Muscle of arm (tissue), 12 donors: ENCODE measurements around the gene KLK2. TPM values are rescaled to one million over a fixed set of nuclear protein-coding genes. Genes with fewer than 3 reads are reported as not detected.
"Not testable (repeated sequence)": the region's sequence is repeated elsewhere in the genome, so short reads cannot be mapped to it uniquely, and the experiment has no call there.

ENCODE experiments used
- DNase-seq: peaks from one replicate; pipeline ENCODE4 v3.0.0-alpha.2; 2013
- polyA plus RNA-seq, 12 donors: library from polyadenylated mRNA; unstranded; fragments of 120-200 nt; gene quantifications; one replicate each; pipeline ENCODE4 v1.2.1, GENCODE V29; 2013; ENCODE audit not compliant: insufficient read length in 12 of 12

The KLK2 gene
- polyA plus RNA-seq, 12 donors = 0.20 TPM; not detected in 11

DNA sequence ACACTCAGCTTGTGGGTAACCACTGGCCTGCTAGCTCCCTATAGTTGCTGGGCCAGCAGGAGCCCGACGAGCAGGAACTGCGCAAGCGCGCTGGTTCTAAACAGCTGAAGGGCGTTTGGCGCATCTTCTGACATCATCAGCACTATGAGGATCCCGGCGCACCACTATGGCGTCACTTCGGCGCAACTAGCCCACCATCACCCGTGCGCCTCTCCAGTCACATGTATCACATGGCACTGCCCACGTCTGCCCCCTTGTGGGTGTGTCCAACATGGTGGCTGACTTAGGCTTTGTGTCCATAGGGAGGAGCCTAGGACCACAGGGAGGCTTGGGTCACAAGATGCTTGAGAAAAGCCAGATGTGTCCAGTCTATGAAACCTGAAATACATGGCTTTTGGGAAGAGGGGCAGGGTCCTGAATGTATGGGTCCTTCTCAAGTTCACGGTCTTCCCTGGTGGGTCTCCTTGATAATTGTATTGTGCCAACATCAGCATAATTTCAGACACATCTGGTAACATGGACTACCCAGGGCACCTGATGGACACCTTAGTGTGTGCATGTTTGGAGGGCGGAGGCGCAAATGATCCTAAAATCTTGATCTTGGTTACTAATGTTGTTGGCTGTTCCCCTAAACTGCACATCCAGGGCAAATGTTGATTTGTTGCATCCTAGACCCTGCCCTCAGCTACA lies 20.0 kb downstream of the KLK2 start:
- DNase-seq = no peak

DNA sequence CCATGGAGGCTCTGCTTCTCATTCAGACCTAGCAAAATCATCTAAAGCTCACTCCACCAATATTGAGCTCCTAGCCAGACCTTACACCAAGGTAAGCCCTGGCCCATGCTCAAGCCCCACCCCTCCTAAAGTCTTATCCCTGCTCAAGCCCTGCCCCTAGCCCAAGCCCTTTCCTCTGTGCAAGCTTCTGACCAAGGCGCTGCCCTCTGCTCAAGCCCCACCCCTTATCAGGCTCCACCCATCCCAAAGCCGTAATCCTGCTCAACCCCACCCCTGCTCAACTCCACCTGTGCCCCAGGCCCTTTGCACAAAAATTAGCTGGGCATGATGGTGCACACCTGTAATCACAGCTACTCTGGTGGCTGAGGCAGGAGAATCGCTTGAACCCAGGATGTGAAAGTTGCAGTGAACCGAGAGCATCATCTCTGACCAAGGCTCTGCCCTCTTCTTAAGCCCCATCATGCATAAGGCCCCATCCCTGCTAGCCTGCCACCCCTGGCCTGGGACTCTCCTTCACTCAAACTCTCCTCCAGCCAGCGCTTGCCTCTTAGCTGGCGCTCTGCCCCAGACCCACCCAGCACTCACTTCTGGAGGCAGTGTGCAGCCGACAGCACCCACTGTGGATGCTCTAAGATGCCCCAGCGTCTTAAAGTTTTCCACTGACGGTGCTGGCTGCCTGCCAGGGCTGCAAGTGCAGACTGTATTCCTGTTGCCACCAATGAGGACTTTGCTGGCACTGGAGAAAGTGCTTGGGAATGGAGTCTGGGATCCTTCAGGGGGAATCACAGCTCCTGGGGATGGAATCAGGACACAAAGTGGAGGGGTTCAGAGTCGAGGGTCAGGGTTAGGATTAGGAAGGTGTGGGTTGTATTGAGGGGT lies 21.5 kb downstream of the KLK2 start:
- no peak for DNase-seq

DNA sequence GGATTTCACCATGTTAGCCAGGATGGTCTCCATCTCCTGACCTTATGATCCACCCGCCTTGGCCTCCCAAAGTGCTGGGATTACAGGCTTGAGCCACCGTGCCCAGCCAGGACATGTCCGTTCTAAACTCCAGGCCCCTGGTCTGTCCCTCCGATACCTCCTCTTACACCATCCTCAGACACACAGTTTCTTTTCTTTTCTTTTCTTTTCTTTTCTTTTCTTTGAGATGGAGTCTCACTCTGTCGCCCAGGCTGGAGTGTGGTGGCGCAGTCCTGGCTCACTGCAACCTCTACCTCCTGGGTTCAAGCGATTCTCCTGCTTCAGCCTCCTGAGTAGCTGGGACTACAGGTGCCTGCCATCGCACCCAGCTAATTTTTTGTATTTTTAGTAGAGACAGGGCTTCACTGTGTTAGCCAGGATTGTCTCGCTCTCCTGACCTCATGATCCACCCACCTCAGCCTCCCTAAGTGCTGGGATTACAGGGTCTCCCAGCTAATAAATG lies 22.9 kb downstream of the KLK2 start:
- DNase-seq = not testable (repeated sequence)

- no peak for DNase-seq
Observed at GRCh38 chr19:50896591-50897190, 23.5 kb downstream of the KLK2 start.

DNA sequence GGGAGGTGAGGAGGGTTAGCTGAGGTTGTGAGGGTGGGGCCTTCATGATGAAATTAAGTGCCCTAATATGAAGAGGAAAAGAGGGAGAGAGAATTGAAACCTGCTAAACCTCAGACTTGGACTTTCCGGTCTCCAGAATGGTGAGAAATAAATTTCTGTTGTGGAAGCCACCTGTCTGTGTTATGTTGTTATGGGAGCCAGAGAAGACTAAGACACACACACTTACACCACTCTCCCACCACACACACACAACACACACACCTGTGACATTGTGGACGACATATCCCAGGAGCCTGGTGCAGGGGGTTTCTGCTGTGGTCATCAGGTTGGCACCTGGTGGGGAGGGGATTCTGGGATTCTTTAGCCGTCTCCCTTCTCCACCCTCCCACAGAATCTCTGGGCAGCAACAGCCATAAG lies 24.0 kb downstream of the KLK2 start:
- DNase-seq = no peak

DNA sequence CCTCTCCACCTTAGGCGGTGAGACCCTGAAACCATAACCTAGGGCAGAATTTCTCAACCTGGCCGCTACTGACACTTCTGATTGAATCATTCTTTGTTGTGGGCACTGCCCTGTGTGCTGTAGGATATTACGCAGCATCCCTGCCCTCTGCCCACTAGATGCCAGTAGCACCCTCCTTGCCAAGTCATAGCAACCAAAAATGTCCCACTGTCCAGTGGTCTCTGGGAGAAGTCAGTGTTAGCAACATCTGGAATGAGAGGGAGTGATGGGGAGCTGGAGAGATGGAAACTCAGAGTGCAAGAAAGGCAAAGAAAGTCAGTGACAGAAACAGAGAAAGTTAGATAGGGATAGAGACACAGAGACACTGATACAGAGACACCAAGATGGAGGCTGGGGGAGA lies 24.4 kb downstream of the KLK2 start:
- no peak for DNase-seq

- DNase-seq = no peak
Observed at GRCh38 chr19:50898018-50898417, 24.8 kb downstream of the KLK2 start.

GRCh38 chr19:50899569-50899968 lies 26.3 kb downstream of the KLK2 start:
- no peak for DNase-seq

DNA sequence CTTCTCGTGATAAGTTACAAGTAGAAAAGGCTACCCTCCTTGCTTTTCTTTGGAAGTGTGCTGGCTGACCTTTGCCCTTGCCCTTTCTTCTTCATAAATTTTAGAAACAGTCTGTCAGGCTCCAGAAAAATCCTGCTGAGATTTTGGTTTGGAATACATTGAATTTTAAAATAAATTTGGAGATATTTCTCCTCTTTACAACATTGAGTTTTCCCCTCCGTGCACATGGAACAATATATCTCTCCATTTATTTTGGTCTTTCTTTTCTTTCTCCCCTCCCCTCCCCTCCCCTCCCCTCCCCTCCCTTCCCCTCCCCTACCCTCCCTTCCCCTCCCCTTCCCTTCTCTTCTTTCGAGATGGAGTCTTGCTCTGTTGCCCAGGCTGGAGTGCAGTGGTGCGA lies 29.4 kb downstream of the KLK2 start:
- DNase-seq = no peak

DNA sequence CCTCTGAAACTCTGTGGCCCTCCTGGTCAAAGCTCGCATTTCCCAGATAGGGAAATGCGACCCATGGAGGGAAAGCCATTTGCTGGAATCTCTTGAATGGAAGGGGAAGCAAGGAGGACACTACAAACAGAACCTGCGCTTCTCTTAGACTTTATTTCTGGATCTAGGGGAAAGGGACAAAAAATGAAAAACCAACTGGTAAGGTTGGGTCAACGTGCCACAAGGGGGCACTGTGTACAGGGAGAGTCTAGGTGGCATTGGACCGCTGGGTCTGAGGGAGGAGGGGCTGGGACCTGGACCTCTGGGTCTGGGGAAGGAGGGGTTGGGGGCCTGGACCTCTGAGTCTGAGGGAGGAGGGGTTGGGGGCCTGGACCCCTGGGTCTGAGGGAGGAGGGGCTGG lies 33.0 kb downstream of the KLK2 start:
- DNase-seq = no peak

- no peak for DNase-seq
Observed at GRCh38 chr19:50908336-50908735, 35.1 kb downstream of the KLK2 start.

DNA sequence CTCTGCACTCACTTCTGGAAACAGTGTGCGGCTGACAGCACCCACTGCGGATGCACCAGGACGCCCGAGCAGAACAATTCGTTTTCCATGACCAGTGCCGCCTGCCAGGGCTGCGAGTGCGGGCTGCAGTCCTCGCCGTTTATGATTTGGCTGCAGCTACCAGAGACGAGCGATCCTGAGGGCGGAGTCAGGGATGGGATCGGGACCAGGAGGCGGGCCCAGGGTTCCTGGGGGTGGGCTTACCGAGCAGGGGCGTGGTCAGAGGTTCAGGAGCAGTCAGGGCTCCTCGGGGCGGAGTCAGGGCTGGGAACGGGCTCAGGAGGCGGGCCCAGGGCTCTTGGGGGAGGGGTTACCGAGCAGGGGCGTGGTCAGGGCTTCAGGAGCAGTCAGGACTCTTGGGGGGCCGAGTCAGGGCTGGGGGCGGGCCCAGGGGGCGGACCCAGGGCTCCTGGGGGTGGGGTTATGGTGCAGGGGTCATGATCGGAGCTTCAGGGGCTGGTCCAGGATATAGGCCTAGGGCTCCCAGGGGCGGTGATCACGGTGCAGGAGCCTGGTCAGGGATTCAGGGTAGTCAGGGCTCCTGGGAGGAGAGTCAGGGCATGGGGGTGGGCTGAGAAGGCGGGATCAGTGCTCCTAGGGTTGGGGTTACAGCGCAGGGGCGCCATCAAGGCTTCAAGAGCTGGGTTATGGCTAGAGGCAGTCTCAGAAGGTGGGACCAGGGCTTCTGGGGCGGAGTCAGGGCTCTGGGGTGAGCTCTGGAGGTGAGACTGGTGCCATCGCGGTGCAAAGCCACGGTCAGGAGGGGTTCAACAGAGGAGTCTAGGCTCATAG lies 36.2 kb downstream of the KLK2 start:
- DNase-seq = peak; percentile 6

DNA sequence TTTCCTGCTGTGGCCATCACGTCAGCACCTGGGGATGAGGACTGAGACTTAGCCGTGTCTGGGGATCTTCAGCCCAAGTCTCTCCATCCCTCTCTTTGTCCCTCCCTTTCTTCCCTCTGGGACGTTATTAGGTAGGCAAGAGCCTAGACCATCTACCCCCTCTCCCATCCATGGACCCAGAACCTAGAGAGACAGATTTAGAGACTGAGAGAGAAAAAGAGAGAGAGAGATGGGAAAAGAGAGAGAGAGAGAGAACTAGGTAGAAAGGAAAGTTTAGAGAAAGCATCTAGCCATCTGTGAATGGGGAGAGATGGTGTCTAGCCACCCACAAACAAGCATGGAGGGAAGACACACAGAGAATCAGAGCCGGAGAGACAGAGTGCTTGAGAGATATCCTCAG lies 37.5 kb downstream of the KLK2 start:
- no peak for DNase-seq

DNA sequence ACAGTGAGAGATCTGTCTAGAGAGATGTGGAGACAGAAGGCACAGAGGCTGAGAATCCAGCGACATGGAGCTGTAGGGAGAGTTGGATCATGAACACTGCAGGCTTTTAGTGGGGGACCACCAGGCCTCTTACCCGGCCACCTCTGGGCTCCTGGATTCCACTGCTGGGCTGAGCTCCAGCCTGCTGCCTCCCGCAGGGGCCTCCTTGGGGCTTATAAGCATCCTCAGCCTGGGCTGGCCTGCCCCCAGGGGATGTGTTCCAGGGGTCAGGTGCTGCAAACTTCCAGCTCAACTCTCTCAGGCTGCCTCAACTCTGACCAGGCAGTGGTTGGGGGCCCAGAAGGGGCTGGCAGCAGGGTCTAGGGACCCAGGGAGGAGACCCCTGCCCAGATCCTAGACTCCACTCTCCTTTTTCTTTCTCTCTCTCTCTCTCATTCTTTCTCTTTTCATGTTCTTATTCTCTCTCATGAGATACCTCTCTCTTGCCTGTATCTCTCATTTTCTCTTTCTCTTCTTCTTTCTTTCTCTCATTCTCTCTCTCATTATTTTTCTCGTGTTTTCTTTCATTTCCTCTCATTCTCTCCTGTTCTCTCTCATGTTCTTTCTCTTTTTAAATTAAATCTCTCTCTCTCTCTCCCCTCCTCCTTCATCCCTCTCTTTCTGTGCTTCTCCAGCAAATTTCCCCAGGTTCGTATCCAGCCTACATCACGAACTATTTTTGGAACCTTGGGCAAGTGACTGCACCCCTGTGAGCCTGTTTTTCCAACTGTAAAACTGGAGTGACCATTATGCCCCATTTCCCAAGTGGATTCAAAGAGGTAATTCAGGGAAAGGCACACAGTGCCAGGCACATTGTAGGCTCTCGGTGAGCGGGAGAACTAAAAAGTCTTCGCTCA lies 38.2 kb downstream of the KLK2 start, which contains the start of gene KLK4:
TSS of gene KLK4 (minus strand) at position 190 of the 896 bp plus-strand sequence. CDS start 657 bp downstream, outside the sequence.
- no peak for DNase-seq

DNA sequence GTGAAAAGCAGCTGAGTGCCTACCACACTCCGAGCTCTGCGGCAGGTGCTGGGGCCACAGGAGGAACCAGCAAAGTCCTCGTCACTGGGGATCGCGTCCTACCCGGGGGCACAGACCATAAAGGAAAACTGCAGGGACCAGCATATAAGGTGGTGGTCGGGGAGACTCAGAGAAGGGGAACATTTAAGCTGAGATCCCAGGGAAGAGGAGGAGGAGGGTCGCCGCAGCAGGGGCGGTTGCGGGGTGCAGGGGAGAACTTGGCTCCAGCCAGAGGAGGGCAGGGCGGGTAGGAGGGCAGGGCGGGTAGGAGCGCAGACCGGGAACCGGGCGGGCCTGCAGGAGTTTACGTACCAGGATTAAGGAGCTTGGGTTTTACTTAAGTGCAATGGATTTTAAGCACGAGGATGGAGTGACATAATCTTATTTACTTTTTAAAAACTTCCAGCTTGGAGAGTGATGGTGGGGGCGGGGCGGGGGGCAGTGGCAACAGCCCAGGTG lies 38.9 kb downstream of the KLK2 start:
- DNase-seq = no peak

DNA sequence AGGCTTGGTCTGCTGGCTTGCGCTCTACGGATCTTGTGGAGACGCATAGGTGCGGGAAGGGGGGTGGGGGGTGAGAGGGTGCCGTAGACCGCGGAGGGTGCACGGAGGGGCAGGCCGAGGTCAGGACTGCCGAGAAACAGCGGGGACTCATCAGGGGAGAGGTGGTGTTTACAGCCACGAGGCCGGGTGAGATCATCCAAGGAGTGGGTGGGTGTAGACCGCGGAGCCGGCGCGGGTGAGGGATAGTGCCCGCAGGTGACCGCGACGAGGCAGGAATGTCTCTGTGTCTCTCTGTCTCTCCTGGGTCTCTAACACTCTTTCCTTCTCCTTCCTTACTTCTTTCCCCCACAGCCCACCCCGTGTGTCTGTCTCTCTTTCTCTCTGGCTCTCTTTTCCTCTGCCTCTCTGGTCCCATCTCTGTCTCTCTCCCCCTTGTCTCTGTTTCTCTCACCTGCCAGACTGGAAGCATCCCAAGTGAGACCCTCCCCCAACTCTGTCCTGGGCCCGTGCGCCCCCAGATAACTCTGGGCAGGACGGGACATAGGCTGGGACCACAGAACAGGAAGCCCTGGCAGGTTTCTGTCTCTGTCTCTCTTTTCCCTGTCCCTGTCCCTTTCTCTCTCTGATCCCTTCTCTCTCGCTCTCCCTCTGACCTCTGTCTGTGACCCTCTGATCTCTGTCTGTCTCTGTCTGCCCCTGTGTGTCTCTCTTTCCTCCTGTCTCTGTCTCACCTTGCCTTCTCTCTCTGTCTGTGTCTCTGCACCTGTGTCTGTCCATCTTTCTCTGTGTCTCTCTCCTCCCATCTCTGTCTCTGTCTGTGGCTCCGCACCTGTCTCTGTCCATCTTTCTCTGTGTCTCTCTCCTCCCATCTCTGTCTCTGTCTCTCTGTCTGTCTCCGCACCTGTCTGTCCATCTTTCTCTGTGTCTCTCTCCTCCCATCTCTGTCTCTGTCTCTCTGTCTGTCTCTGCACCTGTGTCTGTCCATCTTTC lies 39.8 kb downstream of the KLK2 start:
- DNase-seq = no peak

DNA sequence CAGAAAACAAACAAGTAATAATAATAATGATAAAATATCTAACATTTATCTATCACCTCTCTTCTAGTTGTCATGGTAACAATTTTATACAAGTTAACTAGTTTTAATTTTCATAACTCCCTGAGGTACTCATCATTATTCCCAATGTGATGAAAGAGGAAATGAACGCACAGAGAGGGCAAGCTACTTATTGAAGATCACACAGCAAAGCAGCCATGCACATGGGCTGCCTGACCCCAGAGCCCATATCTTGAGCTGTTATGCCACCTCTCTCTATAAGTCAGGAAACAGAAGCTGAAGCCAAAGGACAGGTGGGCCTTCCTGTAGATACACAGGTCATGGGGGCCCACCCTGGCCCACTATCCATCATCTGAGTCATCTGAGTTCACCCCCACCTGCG lies 42.8 kb downstream of the KLK2 start:
- no peak for DNase-seq

DNA sequence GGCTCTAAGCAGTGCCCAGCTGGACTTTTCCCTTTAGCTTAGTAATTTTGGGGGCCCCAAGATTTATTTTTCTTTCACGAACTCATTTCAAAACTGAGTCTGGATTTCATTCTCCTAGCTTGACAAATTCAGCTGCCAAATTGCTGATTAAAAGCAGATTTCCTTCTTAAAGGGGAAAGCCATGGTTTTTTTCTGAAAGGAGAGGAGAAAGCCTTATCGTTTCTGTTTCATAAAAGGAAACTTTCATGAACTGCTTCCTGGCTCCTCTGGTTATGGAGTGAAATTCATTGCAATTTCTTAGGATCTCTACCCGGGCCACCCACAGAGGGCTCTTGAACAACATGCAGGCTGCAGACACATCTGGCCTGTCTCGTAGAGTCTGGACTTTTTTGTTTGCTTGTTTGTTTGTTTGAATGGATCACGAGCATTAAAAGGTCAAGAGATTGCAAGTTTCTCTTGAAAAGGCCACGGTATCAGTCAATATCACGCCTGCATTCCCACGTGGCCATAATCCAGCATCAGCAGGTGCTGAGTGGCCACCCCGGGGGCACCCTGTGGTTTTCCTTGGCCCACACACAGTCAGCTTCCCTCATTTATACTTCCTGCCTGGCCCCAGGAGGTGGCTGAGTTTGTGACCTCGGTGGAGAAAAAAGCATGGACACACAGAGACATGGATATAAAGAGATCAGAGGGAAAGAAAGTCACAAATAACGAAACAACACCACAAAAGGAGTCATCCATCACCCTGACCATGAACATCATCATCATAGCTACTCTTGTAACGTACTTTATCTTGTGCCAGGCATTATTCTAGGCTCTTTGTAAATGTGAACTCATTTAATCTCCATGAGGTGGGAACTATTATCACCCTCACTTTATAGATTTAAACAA lies 48.4 kb downstream of the KLK2 start:
- peak; percentile 12 for DNase-seq
